SK-N-MC (cell line): ENCODE results near the gene NEK4.

Experiments
- EZH2 ChIP-seq: fragments of 200-600 bp; sonication (generic); IDR thresholded peaks from one replicate; pipeline ENCODE4 v1.6.1; 2017; ENCODE audit warnings: antibody characterized with exemption
- POLR2AphosphoS5 ChIP-seq: IDR thresholded peaks from 2 replicates; pipeline ENCODE4 v1.6.1; 2012; ENCODE audit warnings: mild to moderate bottlenecking, low read depth, low read length, borderline replicate concordance

DNA sequence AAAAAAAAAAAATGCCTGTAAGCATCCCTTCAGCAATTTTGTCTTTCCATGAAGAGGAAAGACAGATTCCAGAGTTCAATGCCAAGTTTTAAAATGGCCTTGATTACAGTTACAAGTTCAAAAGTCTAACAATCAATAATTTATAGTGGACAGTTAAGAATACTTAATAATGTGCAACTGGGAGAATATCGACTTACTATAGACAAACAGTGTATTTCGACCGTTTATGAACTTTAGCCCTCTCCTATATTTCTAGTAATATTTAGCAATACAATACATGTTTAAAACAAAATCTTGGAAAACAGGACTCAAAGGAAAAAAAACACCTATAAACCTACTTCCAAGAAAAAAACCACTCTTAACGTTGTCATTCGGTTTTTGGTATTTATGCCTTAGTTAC is 86.6 kb downstream of the NEK4 start:
- TF ChIP-seq EZH2 (no peak), POLR2AphosphoS5 (no peak)
